GM03348 (cell line): ENCODE measurements around the gene MPND.

Source experiments
- DNase-seq: peaks from one replicate; pipeline ENCODE4 v3.0.0; 2012; ENCODE audit warnings: low spot score

The MPND gene

DNA sequence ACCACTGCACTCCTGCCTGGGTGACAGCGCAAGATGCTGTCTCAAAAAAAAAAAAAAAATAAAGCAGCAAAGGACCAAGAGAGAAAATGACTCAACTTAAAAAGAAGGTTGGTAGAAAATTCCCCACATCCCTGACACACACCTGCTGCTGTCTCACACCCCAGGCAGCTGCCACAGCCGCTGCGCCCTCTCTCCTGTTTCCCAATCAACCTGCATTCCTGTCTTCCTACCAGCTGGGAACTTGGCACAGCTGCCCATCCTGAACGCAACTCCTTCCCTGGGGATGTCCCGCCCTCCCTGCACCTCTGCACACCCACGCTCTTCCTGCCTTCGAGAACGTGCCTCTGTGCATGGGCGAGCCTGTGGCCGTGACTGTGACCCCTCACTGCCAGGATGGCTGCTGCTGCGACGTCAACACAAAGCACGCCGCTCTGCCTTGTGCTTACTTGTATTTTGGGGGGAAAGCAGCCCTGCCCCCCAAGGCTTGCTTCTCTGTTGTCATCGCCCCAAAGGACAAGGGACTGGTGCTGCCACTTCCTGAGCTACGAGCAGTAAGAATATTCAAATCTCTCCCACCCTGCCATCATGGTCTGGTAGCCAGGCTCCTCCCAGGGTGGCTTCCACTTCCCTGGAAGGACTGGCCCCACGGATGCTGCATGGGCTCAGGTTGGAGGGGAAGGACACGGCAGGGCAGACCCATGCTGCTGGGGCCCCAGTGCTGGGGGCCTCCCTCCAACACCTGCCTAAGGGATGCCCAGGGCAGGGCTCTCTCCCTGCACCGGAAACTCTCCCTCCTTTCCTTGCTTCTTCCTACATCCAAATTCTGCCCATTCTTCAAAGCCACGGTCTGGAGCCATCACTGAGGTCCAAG lies 36.3 kb downstream of the MPND start:
- DNase-seq = no peak

DNA sequence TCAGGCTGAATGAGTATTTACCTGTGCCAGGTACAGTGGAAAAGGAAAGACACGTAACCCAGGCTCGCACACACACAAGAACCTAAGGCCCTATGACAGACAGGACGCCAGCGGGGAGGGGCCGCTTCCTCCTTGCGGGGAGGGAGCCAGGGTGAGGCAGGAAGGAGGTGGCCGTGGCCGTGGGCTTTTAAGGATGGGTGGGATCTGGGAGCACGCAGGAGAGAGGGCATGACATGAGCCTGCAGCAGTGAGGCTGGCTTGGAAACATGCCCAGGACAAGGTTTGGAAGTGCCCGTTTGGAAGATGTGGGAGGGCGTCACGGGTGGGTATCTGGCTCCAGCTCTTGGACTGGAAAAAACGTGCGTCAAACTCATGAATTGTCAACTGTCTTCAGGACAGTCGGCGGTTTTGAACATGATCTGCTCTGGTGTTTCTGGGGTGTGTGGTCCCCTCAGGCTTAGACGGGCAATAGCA lies 36.9 kb downstream of the MPND start:
- DNase-seq = no peak

DNA sequence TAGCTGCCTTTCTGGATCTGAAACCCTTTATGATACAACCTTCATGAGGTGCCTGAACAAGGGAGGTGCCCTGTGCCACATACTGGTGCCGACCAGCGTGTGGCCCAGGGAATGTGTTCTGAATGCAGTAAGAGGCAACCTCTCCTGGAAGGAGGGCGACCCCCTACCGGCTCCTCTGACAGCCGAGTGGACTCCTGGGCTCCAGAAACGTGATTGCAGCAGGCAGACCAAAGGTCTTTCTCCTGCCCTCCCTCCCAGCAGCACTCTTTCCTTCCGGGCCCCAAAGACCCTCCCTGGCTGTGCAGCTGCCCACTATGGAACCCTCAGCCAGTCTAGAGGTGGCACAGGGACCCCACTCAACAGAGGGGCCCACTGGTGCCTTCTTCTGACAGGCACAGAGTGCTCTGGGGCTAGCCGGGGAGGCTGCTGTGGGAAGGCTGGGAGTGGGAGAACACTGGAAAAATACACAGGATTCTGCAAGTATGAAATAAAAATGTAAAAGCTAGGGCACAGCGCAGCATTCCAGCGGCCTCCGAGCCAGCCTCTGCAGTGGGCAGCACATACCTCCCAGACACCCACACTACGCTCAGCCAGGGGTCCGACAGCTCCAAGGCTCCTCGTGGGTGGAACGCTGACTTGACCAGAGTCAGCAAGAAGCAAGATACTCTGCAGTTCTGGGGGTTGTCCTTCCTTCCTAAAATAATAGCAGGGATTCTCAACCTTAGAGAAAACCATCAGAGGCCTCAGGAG lies 42.1 kb downstream of the MPND start:
- DNase-seq = no peak

DNA sequence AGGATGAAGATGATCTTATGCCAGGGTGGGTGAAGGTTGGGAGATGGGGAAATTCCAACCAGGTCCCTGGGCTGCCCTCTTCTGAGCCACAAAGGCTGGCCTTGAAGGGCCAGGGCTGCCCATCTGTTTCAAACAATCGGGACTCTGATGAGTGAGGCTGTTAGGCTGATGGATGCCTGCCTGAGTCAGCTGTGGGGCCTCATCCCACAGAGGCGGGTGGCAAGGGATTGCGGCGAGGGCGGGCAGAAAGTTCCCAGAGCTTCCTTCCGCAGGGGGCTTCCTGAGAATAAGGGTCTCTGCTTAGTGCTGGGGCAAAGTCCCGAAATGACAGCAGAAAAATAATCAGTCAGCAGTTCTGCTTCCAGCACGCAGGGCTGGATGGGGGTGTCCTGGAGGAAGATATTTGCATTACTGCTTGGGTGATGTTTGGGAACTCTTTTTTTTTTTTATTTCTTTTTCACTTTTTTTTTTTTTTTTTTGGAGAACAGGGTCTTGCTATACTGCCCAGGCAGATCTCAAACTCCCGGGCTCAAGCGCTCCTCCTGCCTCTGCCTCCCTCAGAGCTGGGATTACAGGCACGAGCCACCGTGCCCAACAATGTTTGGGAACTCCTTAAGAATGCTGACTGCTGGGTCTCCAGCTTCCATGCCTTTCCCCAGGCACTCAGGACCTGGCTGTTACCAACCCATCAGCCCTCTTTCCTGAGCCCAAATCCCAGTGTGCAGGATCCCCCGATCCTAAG lies 42.9 kb downstream of the MPND start:
- no peak for DNase-seq

DNA sequence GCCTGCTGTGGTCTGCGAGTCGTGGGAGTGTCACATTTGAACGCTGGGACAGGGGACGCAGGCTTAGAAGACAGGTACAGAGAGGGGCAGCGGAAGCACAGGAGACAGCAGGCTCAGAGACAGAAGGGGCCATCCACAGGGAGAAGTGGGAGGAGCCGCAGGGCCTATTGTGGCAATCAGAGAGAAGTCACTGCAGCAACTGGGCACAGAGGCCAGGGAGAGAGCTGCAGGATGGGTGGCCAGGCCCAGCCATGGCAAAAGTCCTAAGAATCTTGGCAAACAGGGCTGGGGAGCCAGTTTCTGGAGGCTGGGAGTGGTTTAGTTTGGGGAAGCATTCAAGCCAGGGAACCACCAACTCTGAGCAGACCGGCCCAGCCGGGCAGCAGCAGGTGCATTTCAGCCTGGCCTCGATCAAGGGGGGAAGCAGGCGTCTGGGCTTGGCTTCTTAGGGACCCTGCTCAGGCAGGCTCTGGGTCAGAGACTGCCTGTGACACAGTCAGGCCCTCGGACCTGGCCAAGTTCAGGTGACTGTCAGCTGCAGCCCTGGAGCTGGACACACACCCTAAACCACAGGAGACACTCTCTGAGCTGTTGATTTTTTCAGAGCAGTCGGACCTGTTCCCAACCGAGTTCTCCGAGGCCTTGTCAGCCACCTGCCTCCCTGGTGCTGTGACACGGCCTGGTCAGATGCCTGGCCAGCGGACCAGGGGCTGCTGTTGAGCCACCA lies 45.1 kb downstream of the MPND start:
- peak; percentile 47 for DNase-seq

DNA sequence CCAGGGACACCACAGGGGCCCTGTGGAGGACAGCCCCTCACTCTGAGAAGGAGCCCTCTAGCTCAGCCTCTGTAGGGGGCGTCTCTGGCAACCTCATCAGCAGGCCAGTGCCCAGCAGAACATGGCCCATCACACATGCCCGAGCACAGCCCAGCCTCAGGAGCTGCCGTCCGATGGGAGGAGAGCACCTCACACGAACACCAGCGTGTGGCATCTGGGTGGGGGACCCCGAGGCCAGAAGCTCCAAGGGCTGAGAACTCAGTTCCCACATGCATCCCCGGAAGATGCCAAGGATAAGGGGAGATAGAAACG lies 45.7 kb downstream of the MPND start:
- DNase-seq = no peak

DNA sequence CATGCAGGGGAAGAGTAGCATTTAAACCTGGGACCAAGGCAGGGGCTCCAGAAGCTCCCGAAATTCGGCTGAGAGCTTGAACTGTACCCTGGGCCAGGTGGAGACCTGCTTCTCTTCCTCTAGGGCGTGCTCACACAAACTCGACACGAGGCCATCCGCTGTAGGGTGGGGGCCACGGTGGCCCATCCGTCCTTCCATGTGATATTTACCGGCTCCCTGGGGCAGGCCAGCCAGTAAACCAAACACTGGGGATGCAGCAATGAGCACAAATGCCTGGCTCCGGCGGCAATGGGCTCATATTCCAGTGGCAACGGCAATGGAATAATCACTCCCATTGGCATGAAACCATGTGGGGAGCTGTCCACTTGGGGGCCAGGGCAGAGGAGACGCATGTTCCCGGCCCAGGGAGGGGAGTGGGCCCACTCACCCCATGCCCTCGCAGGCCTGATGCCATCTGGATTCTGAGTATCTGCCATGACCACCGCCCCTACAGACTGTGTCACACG lies 46.2 kb downstream of the MPND start:
- DNase-seq = no peak

DNA sequence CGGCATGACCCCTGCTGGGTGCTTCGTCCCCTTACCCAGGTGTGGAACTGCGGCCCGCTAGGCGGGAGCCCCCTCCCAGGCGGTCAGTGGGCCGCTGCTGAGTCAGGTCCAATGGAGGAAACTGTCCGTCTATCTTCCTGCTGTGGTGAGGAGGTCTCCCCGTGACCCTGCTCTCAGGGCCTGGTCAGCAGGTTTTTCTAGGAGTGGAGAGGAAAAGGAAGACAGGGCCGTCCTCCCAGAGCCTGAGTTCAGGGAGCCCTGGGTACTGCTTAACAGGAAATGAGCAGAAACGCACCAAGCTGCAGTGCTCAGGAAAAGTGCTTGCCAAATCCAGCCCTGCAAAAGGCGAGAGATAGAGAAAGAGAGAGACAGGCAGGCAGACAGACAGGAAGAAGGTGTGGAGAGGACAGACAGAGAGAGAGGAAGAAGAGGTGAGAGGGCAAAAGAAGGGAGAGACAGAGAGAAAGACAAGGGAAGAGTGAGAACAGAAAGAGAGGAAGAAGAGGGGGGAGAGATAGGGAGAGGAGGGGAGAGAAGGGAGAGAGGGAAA lies 46.7 kb downstream of the MPND start:
- peak; percentile 58 for DNase-seq

DNA sequence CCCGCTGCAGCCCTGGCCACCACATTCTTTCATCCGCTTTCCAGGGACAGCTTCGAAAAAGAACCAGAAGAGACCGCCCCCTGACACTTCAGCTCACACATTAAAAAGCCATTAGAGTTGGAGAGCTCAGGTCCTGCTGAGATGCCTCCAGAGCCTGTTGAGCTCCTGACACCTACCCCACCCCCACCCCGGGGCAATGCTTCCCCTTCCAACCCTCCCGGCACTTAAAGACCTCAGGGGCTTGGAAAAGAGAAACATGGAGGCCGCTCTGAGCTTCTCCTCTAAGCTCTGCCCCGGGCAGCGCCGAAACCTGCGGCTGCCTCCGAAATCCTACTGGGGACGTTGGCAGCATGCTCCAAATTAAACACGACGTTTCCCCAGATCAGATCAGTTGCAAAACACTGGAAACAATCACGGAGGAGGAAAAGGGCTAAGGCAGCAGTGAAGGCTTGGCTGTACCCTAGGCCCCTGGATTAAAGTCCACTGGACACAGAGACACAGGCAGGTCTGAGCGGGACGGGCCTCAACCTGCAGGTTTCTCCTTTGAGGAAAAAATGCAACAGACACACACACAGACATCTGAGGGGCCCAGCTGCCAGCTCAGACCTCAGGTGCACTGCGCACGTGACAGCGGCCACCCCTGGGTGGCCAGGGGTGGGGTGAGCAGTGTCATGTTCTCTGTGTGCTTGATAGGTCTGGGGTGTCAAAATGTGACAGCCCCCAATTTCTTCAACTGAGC lies 47.4 kb downstream of the MPND start:
- no peak for DNase-seq

DNA sequence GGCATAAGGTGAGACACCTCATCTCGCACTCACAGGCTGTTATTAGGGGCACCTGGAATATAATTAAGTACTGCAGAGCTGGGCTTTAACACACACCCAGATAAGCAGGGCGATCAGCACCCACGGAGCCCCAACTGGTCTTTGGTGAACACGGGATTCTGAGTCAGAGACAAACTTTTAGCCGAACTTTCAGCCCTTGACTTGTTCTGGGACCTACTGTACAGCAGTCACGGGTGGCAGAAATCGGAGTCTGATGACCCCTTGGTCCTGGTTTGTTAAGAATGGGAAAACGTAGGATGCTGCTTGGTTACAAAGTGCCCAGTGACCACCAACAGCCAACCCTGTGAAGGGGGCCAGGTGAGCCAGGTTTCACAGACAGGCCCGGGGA lies 47.9 kb downstream of the MPND start:
- DNase-seq = no peak

DNA sequence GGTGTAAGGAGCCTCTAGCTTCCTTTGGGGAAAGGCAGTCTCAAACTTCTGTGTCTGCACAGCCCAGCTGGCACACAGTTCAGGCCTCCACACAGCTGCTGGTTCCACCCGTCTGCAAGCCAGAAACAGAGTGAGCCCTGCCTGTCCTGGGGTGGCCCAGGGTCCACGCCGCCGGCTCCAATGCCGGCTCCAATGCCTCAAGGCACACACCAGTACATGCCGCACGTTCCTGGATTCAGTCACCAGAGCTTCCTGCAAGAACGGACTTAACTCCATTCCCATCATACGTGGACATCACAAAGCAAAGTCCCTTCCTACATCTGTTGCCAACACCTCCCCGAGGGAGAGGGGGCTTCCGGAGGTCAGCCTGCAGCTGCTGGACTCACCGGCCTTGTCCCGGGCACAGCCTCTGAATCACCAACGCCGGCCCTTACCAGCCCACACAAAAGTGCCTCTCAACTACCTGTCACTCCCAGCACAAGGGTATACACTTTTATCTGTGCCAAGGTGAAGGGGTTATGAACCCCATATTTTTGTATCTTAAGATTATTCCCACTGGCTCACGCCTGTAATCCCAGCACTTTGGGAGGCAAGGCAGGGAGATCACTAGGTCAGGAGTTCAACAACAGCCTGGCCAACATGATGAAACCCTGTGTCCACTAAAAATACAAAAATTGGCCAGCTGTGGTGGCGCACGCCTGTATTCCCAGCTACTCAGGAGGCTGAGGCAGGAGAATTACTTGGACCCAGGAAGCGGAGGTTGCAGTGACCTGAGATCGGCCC lies 48.5 kb downstream of the MPND start:
- peak; percentile 40 for DNase-seq

DNA sequence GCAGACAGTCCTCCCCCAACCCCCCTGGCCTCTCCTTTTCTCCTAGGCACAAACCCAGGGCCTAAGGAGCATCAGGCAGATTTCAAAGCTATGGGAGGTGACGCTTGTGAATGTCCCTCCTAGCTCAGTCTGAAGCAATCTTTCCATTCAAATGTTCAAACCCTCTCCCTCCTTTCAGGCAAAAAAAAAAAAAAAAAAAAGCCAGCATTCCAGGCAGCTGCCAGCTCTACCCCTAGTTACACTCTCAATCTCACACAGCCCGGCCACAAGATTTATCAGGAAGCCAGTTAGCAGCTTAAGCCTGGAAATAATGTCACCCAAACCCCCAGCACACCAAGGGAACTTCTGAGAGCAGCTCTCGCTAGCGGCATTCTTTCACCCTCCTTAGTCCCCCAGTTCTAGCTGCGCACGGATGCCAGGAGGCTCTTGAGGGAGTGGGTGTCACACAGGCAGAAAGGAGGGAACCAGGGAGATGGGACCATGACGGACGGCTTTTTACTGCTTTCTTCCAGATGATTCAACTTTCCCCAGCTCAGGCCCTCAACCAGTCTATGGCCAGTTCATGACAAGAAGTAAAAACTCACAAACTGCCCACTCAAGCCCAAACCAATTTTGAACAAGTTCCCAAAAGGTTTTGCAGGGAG lies 50.7 kb downstream of the MPND start:
- peak; percentile 71 for DNase-seq

DNA sequence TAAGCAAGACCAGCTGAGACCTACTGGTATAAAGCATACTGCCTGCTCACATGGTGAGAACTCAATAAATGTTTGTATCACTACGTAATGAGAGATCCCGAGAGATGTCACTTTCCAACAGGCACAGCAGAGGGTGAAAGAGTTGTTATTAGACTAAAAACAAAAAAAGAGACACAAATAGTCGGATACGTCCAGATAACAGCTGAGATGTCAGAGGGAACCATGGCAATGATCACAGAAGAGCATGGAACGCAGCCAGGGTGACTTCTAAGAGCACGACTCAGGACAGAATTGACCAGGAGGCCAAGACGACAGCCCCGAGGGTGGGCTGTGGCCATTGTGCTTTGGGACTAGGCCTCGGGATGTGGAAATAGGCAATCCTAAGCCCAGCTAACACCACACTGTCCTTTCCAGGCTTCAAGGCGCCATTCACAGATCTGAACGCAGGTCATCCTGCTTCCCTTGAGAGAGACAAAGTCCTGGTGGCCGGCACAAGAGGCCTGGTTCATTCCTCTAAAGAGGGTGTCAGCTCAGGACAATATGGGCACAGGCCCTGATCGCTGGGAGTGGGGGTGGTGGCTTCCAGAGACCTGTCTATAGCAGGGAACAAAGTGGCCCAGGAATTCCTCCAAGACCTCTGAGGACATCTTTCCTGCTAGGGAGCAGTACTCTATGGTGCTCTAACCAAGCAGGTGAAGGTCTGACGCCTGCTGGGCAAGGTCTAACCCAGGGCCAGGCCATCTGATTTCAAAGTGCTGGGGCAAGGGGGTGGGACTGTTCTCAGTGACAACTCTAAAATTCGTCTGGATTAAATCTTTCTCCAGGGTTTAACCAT lies 53.8 kb downstream of the MPND start:
- no peak for DNase-seq

DNA sequence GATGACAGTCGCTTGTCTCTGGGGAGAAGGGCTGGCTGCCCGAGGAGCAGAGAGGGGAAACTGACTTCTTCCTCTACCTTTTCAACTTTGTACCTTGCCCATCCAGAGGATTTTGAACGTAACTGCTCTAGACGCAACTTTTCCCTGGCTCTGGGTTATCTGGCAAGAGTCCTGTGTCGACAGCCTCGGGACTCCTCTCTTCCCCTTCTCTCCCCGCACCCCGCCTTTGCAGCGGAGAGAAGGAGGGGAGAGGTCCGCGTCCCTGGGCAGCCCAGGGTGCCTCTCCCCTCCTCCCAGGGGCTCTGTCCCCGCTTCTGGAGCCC lies 56.4 kb downstream of the MPND start:
- DNase-seq = peak; percentile 44

DNA sequence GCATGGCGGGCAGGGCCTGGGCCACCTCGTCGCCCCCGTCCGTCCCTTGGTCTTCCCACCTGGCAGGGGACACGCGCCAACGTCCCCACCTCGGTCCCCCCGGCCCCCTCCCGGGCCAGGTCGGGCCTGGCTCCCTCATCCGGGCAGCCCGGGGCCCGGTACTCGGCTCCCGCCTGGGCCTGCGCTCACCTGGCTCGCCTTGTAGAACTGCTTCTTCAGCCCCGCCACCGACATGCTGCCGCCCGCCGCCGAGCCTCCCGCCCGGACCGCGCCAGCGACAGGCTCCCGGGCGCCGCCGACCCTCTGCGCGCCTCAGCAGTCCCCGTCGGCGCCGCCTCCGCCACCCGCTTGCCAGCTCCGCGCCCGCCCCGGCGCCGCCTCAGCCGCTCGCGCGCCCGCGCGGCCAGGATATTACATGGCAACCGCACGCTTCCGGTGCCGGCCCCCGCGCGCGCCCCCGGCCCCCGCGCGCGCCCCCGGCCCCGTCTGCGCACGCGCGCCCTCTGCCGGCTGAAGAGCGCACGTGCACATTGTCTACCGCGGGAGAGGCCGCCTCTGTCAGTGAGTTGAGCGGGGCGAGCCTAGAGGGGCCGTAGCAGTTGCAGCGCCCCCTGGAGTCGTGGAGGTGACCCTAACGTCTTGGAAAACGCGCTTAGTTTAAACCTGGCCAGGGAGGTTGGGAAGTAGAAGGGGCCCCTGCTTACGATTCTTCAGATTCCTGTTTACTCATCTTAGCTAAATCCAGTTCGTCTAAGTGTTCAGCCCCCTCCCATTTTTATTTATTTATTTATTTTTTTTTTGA lies 57.0 kb downstream of the MPND start, which contains the start of gene SH3GL1:
SH3GL1 (minus strand) TSS at position 413 of the 802 bp plus-strand sequence; CDS start at position 234, 179 bp downstream.
- DNase-seq = peak; percentile 94

DNA sequence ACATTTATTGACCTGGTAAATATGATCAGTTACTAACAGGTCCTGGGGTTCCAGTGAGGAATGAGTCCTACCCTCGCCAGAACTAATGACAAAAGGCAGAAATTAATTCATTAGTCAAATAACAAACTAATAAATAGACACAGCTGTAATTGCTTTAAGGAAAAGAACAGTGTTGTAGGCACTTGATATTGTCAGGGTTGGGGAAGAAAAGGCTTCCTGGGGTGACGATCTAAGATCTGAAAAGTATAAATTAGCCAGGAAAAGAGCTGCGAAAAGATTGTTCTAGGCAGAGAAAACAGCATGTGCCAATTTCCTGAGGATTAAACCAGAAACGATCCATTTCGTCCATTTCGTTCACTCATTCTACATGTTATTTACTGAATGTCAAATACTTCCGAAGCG lies 58.4 kb downstream of the MPND start:
- no peak for DNase-seq

DNA sequence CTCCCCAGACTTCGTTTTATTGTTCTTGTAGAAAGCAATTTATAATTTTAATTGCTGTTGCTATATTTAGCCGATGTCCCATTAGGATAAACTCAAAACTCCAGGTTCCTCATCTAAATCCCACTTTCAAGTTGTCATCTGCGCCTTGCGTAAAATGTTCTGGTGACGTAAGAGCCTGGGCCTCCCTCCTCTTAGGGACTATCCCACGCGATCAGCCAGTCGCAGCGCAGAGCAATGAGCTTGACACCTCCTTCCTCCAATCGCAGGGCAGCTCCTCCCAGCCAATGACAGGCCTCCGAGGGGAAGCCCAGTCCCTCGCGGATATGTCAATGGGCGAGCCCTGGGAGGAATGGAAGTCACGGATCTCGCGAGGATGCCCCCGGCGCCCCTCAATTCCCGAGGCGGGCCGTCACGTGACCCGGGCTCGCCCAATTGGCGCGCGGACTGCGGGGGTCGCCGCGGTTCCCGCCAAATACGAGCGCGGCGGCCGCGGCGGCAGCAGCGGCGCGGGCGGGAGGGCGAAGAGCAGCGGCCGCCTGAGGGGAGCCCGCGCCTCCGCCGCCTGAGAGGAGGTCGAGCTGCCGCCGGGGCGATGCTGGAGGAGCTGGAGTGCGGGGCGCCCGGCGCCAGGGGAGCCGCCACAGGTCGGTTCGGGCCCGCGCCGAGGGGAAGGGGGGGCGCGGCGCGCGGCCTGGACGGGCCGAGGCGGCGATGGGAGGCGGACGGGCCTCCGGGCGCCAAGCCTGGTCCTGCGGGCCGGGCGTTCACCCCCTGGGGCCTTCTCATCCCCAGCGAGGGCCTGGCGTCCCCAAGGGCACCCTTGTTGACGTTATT lies 59.0 kb downstream of the MPND start, which contains the start of gene CHAF1A:
CHAF1A (plus strand) TSS at position 470 of the 834 bp plus-strand sequence; CDS start at position 593, 123 bp downstream.
- peak; percentile 100 for DNase-seq
